RWPE2 (cell line): ENCODE measurements around the gene LAMTOR5.
A peak's percentile ranks its signal among the peaks of the same experiment; 100 is the strongest.
"Not testable (repeated sequence)": the region's sequence is repeated elsewhere in the genome, so short reads cannot be mapped to it uniquely, and the experiment has no call there.

Experiments
- ATAC-seq: fragments of 200-7000 bp; cut with Tn5 transposase; 3 replicates; pipeline ENCODE4 v1.9.1; 2021; ENCODE audit warnings: low read depth
- DNase-seq: peaks from one replicate; pipeline ENCODE4 v3.0.0-alpha.2; 2020; ENCODE audit warnings: low spot score
- H3K27ac ChIP-seq: fragments of 450-650 bp; 2 replicates; pipeline ENCODE4 v1.5.1; 2017; ENCODE audit warnings: mild to moderate bottlenecking; ENCODE audit not compliant: poor library complexity, severe bottlenecking
- H3K27me3 ChIP-seq: fragments of 250-450 bp; sonication (Bioruptor Pico); 2 replicates; pipeline ENCODE4 v1.5.1; 2021; ENCODE audit warnings: mild to moderate bottlenecking, moderate library complexity; ENCODE audit not compliant: insufficient read depth, poor library complexity, severe bottlenecking
- H3K36me3 ChIP-seq: fragments of 250-450 bp; sonication (Bioruptor Pico); 2 replicates; pipeline ENCODE4 v1.5.1; 2020; ENCODE audit warnings: low read depth, mild to moderate bottlenecking, moderate library complexity
- H3K4me1 ChIP-seq: fragments of 250-450 bp; sonication (Bioruptor Pico); 2 replicates; pipeline ENCODE4 v1.5.1; 2021; ENCODE audit warnings: mild to moderate bottlenecking, moderate library complexity; ENCODE audit not compliant: insufficient read depth, poor library complexity, severe bottlenecking
- H3K4me3 ChIP-seq: fragments of 250-450 bp; sonication (Bioruptor Pico); 2 replicates; pipeline ENCODE4 v1.5.1; 2021; ENCODE audit warnings: mild to moderate bottlenecking, moderate library complexity; ENCODE audit not compliant: severe bottlenecking
- H3K9me3 ChIP-seq: fragments of 250-450 bp; sonication (Bioruptor Pico); 2 replicates; pipeline ENCODE4 v1.5.1; 2021; ENCODE audit warnings: mild to moderate bottlenecking, moderate library complexity; ENCODE audit not compliant: severe bottlenecking
- CTCF ChIP-seq: fragments of 450-650 bp; IDR thresholded peaks from one replicate; pipeline ENCODE4 v1.5.1; 2017; ENCODE audit warnings: mild to moderate bottlenecking, moderate library complexity; ENCODE audit not compliant: poor library complexity, severe bottlenecking

Gene LAMTOR5

GRCh38 chr1:110420874-110421793 is 13.6 kb upstream of the LAMTOR5 start:
- Histone ChIP-seq H3K27me3 (no peaks in the 10 kb centered on the region), H3K36me3 (no peaks in the 10 kb centered on the region), H3K27ac (no peak overlapping the region), H3K4me1 (no peaks in the 10 kb centered on the region), H3K4me3 (no peak overlapping the region), H3K9me3 (no peaks in the 10 kb centered on the region)
- ATAC-seq (peak; percentile 57; the same call in 2 of the 3 replicates), DNase-seq (no peak)
- TF ChIP-seq CTCF, result no peak

GRCh38 chr1:110420023-110420662 is 12.6 kb upstream of the LAMTOR5 start:
- ATAC-seq, result no peak
- no peak for TF ChIP-seq CTCF
- Histone ChIP-seq H3K36me3 (no peaks in the 10 kb centered on the region), H3K4me1 (no peaks in the 10 kb centered on the region), H3K4me3 (no peak overlapping the region), H3K27ac (no peak overlapping the region), H3K9me3 (no peaks in the 10 kb centered on the region), H3K27me3 (no peaks in the 10 kb centered on the region)
- no peak for DNase-seq

GRCh38 chr1:110418729-110419128 is 11.2 kb upstream of the LAMTOR5 start:
- no peak for DNase-seq
- Histone ChIP-seq H3K27ac (no peak overlapping the region), H3K4me1 (no peaks in the 10 kb centered on the region), H3K4me3 (no peak overlapping the region), H3K36me3 (no peaks in the 10 kb centered on the region), H3K9me3 (no peaks in the 10 kb centered on the region), H3K27me3 (no peaks in the 10 kb centered on the region)
- no peak for ATAC-seq
- no peak for TF ChIP-seq CTCF

GRCh38 chr1:110413045-110413444 is 5.6 kb upstream of the LAMTOR5 start:
- DNase-seq, H3K4me1 ChIP-seq, H3K36me3 ChIP-seq, H3K9me3 ChIP-seq, H3K27me3 ChIP-seq, H3K4me3 ChIP-seq, H3K27ac ChIP-seq, ATAC-seq: not testable (repeated sequence)

GRCh38 chr1:110412576-110412975 is 5.1 kb upstream of the LAMTOR5 start:
- TF ChIP-seq CTCF, result peak; percentile 78
- Histone ChIP-seq H3K4me1 (no peaks in the 10 kb centered on the region), H3K27ac (no peak overlapping the region), H3K4me3 (no peak overlapping the region), H3K27me3 (no peaks in the 10 kb centered on the region), H3K9me3 (no peaks in the 10 kb centered on the region), H3K36me3 (no peaks in the 10 kb centered on the region)
- DNase-seq, result no peak
- ATAC-seq, result peak; percentile 90
